ENCODE data around the gene THRSP. TPM values are rescaled to one million over a fixed set of nuclear protein-coding genes. Genes with fewer than 3 reads are reported as not detected.
"Not testable (repeated sequence)": the region's sequence is repeated elsewhere in the genome, so short reads cannot be mapped to it uniquely, and the experiment has no call there.

The THRSP gene
- polyA plus RNA-seq, 1 of the 3 experiments (the other 2 are of a cell fraction): not detected

DNA sequence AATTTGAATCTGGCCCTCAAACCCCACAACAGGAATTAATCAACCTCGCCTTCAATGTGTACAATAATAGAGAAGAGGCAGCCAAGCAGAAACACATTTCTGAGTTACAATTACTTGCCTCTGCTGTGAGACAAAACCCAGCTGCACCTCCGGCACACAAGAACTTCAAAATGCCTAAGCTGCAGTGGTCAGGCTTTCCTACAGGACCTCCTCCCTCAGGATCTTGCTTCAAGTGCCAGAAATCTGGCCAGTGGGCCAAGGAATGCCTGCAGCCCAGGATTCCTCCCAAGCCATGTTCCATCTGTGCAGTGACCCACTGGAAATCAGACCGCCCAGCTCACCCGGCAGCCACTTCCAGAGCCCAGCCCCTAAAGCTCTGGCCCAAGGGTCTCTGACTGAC is 19.4 kb downstream of the THRSP start:
- no peaks in the 10 kb centered on the region for H3K27me3 ChIP-seq (ENCODE audit: insufficient read depth)
- H3K9me2 ChIP-seq: no peaks in the 10 kb centered on the region
- no peaks in the 10 kb centered on the region for H3K36me3 ChIP-seq (replicated peaks in 1 of 2; ENCODE audit: control insufficient read depth in 1 of 2, insufficient read depth in 2 of 2, low read length in 1 of 2)
- no peak overlapping the region for H3K27ac ChIP-seq (ENCODE audit: low read depth in 2 of 2, low read length in 1 of 2)
- no peak for DNase-seq
- TF ChIP-seq MXI1 (IDR thresholded peaks at IDR 0.05; ENCODE audit: low read depth, low read length) (no peak), ELF1 (IDR thresholded peaks at IDR 0.05) (no peak), RCOR1 (IDR thresholded peaks at IDR 0.05; ENCODE audit: low read length) (no peak), IRF3 (IDR thresholded peaks at IDR 0.05; ENCODE audit: low read depth, low read length) (no peak)
- TF ChIP-seq, protein P1, sequence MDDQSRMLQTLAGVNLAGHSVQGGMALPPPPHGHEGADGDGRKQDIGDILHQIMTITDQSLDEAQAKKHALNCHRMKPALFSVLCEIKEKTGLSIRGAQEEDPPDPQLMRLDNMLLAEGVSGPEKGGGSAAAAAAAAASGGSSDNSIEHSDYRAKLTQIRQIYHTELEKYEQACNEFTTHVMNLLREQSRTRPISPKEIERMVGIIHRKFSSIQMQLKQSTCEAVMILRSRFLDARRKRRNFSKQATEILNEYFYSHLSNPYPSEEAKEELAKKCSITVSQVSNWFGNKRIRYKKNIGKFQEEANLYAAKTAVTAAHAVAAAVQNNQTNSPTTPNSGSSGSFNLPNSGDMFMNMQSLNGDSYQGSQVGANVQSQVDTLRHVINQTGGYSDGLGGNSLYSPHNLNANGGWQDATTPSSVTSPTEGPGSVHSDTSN (IDR thresholded peaks at IDR 0.05): no peak
- TF ChIP-seq, protein P2, sequence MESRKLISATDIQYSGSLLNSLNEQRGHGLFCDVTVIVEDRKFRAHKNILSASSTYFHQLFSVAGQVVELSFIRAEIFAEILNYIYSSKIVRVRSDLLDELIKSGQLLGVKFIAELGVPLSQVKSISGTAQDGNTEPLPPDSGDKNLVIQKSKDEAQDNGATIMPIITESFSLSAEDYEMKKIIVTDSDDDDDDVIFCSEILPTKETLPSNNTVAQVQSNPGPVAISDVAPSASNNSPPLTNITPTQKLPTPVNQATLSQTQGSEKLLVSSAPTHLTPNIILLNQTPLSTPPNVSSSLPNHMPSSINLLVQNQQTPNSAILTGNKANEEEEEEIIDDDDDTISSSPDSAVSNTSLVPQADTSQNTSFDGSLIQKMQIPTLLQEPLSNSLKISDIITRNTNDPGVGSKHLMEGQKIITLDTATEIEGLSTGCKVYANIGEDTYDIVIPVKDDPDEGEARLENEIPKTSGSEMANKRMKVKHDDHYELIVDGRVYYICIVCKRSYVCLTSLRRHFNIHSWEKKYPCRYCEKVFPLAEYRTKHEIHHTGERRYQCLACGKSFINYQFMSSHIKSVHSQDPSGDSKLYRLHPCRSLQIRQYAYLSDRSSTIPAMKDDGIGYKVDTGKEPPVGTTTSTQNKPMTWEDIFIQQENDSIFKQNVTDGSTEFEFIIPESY (IDR thresholded peaks at IDR 0.05; ENCODE audit: borderline replicate concordance, low read depth): no peak
- H2AFZ ChIP-seq (ENCODE audit: low read depth): no peak overlapping the region
- no peak overlapping the region for H3K4me2 ChIP-seq
- CTCF ChIA-PET: no interaction called here
- POLR2A ChIA-PET: no interaction called here
- H3K9ac ChIP-seq: no peak overlapping the region
- 83% methylated on average over 2 of the region's 4 CpGs for WGBS (ENCODE audit: low lambda C conversion rate)
- peaks cover 17% of the 10 kb centered on the region for H3K79me2 ChIP-seq (ENCODE audit: insufficient read depth)
- H3F3A ChIP-seq (replicated peaks; ENCODE audit: insufficient read depth): peaks cover 7% of the 10 kb centered on the region
- H3K4me1 ChIP-seq (ENCODE audit: control insufficient read depth in 1 of 2, insufficient read depth in 2 of 2, low read depth in 1 of 2, low read length in 1 of 2): peaks cover 8 to 13% of the 10 kb centered on the region in 2 experiments; a peak in 2 of 4 replicates
- no peak overlapping the region for H3K4me3 ChIP-seq (ENCODE audit: low read depth in 2 of 2, low read length in 1 of 2)
- H4K20me1 ChIP-seq (ENCODE audit: insufficient read depth): no peaks in the 10 kb centered on the region
- no peaks in the 10 kb centered on the region for H3K9me3 ChIP-seq

DNA sequence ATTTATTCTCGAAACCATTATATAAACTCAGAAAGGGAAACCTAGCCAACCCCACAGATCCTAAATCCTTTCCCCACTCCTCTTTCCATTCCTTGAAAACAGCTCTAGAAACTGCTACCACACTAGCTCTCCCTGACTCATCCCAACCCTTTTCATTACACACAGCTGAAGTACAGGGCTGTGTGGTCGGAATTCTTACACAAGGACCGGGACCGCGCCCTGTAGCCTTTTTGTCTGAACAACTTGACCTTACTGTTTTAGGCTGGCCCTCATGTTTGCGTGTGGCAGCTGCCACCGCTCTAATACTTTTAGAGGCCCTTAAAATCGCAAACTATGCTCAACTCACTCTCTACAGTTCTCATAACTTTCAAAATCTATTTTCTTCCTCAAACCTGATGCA is 20.8 kb downstream of the THRSP start:
- H3K4me2 ChIP-seq; H3F3A ChIP-seq (replicated peaks; ENCODE audit: insufficient read depth); H3K9me3 ChIP-seq; H3K79me2 ChIP-seq (ENCODE audit: insufficient read depth); H3K9ac ChIP-seq; POLR2A ChIA-PET; H3K4me1 ChIP-seq (ENCODE audit: control insufficient read depth in 1 of 2, insufficient read depth in 2 of 2, low read depth in 1 of 2, low read length in 1 of 2); H3K27me3 ChIP-seq (ENCODE audit: insufficient read depth); H4K20me1 ChIP-seq (ENCODE audit: insufficient read depth); H2AFZ ChIP-seq (ENCODE audit: low read depth); H3K9me2 ChIP-seq; H3K27ac ChIP-seq (ENCODE audit: low read depth in 2 of 2, low read length in 1 of 2); H3K36me3 ChIP-seq (replicated peaks in 1 of 2; ENCODE audit: control insufficient read depth in 1 of 2, insufficient read depth in 2 of 2, low read length in 1 of 2); H3K4me3 ChIP-seq (ENCODE audit: low read depth in 2 of 2, low read length in 1 of 2); DNase-seq: not testable (repeated sequence)
- WGBS (ENCODE audit: low lambda C conversion rate): 84% methylated on average over 8 of the region's 8 CpGs
- CTCF ChIA-PET: interaction anchor here (1.5 kb wide), 1 partner anchor 479 kb away, joined by 3 read pairs; no protein-coding TSS in a partner anchor

DNA sequence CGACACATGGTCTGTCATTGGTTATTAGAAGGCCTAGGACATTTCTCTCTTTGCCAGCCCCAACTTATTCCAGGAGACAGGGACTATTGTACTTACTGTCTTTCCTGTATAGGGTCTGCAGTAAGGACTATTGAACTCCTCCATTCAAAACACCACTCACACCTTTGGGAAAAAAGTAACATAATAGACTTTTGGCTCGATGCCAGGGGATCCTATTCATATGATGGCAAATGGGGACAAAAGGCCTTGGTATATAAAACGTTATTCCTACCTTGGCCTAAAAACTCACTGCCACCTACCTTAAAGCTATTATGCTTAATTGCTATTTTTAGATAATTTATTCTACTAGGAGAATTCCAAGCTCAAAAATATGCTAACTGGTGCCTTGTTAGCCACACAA is 22.3 kb downstream of the THRSP start:
- H4K20me1 ChIP-seq (ENCODE audit: insufficient read depth): no peaks in the 10 kb centered on the region
- H3F3A ChIP-seq (replicated peaks; ENCODE audit: insufficient read depth): no peaks in the 10 kb centered on the region
- H3K9ac ChIP-seq: no peak overlapping the region
- no peaks in the 10 kb centered on the region for H3K27me3 ChIP-seq (ENCODE audit: insufficient read depth)
- no peak overlapping the region for H3K27ac ChIP-seq (ENCODE audit: low read depth in 2 of 2, low read length in 1 of 2)
- no peaks in the 10 kb centered on the region for H3K4me1 ChIP-seq (ENCODE audit: control insufficient read depth in 1 of 2, insufficient read depth in 2 of 2, low read depth in 1 of 2, low read length in 1 of 2)
- H3K4me3 ChIP-seq (ENCODE audit: low read depth in 2 of 2, low read length in 1 of 2): no peak overlapping the region
- DNase-seq: no peak
- TF ChIP-seq MEF2A (IDR thresholded peaks at IDR 0.05; ENCODE audit: borderline replicate concordance, low read depth): no peak
- peak; percentile 37 for TF ChIP-seq NFIC (IDR thresholded peaks at IDR 0.05; ENCODE audit: borderline replicate concordance)
- no peaks in the 10 kb centered on the region for H3K9me2 ChIP-seq
- no peaks in the 10 kb centered on the region for H3K79me2 ChIP-seq (ENCODE audit: insufficient read depth)
- no peak overlapping the region for H2AFZ ChIP-seq (ENCODE audit: low read depth)
- CTCF ChIA-PET: no interaction called here
- H3K36me3 ChIP-seq (replicated peaks in 1 of 2; ENCODE audit: control insufficient read depth in 1 of 2, insufficient read depth in 2 of 2, low read length in 1 of 2): no peaks in the 10 kb centered on the region
- no peaks in the 10 kb centered on the region for H3K9me3 ChIP-seq
- POLR2A ChIA-PET: no interaction called here
- H3K4me2 ChIP-seq: no peak overlapping the region
- WGBS (ENCODE audit: low lambda C conversion rate): 60% methylated on average over 3 of the region's 3 CpGs

DNA sequence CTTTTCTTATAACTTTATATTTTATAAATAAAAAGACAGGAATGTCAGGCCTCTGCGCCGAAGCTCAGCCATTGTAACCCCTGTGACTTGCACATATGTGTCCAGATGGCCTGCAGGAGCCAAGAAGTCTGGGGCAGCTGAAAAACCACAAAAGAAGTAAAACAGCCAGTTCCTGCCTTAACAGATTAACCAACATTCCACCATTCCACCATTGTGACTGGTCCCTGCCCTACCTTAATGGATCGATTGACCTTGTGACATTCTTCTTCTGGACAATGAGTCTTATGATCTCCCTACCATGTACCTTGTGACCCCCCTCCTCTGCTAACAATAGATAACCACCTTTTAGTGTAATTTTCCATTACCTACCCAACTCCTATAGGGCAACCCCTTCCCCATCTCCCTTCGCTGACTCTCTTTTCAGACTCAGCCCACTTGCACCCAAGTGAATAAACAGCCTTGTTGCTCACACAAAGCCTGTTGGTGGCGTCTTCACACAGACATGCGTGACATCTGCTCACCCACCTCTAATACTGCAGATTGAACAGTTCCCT is 22.9 kb downstream of the THRSP start:
- H3K4me2 ChIP-seq; H3K9ac ChIP-seq; H3K9me2 ChIP-seq; H3F3A ChIP-seq (replicated peaks; ENCODE audit: insufficient read depth); H2AFZ ChIP-seq (ENCODE audit: low read depth); H3K9me3 ChIP-seq; POLR2A ChIA-PET; H3K27ac ChIP-seq (ENCODE audit: low read depth in 2 of 2, low read length in 1 of 2); H3K36me3 ChIP-seq (replicated peaks in 1 of 2; ENCODE audit: control insufficient read depth in 1 of 2, insufficient read depth in 2 of 2, low read length in 1 of 2); H3K79me2 ChIP-seq (ENCODE audit: insufficient read depth); H4K20me1 ChIP-seq (ENCODE audit: insufficient read depth); H3K27me3 ChIP-seq (ENCODE audit: insufficient read depth); CTCF ChIA-PET; DNase-seq; H3K4me1 ChIP-seq (ENCODE audit: control insufficient read depth in 1 of 2, insufficient read depth in 2 of 2, low read depth in 1 of 2, low read length in 1 of 2); H3K4me3 ChIP-seq (ENCODE audit: low read depth in 2 of 2, low read length in 1 of 2): not testable (repeated sequence)
- WGBS (ENCODE audit: low lambda C conversion rate): 87% methylated on average over 6 of the region's 6 CpGs

Measured in SK-N-SH (cell line).